Loucy (cell line): ENCODE results near the gene GOLGA1.

Source experiments
- CTCF ChIP-seq: fragments of 200-600 bp; sonication (generic); conservative IDR thresholded peaks from 2 replicates; pipeline ENCODE4 v1.5.1; 2014; ENCODE audit warnings: mild to moderate bottlenecking, antibody characterized with exemption, low read length
- EZH2phosphoT487 ChIP-seq: fragments of 200-600 bp; IDR thresholded peaks from 2 replicates; pipeline ENCODE4 v1.6.1; 2018; ENCODE audit warnings: antibody characterized with exemption, mild to moderate bottlenecking, moderate library complexity, borderline replicate concordance

- TF ChIP-seq CTCF (no peak), EZH2phosphoT487 (no peak)
Measured at GRCh38 chr9:124855566-124855943, 85.3 kb downstream of the GOLGA1 start.
